HG02938 (cell line): Measurements from ENCODE around the gene CPNE8.

Experiments
- ATAC-seq: cut with Tn5 transposase; IDR thresholded peaks from one replicate; pipeline ENCODE4 v1.9.1; 2021; ENCODE audit warnings: mild to moderate bottlenecking, moderate library complexity; ENCODE audit not compliant: unreplicated experiment

Gene CPNE8

GRCh38 chr12:38898001-38898684, 7.2 kb downstream of the CPNE8 start:
- ATAC-seq: no peak

- ATAC-seq: no peak
Observed at GRCh38 chr12:38895446-38895845, 9.9 kb downstream of the CPNE8 start.

- ATAC-seq: no peak
Observed at GRCh38 chr12:38892976-38893375, 12.4 kb downstream of the CPNE8 start.

- ATAC-seq: peak; percentile 76
Observed at GRCh38 chr12:38892087-38892786, 13.2 kb downstream of the CPNE8 start.

- ATAC-seq: no peak
Observed at GRCh38 chr12:38890102-38890855, 15.1 kb downstream of the CPNE8 start.

- ATAC-seq: no peak
Observed at GRCh38 chr12:38889297-38889815, 16.0 kb downstream of the CPNE8 start.

- no peak for ATAC-seq
Observed at GRCh38 chr12:38887770-38888169, 17.6 kb downstream of the CPNE8 start.

GRCh38 chr12:38886931-38887330, 18.5 kb downstream of the CPNE8 start:
- no peak for ATAC-seq

GRCh38 chr12:38886064-38886463, 19.3 kb downstream of the CPNE8 start:
- ATAC-seq: no peak

GRCh38 chr12:38884666-38885065, 20.7 kb downstream of the CPNE8 start:
- no peak for ATAC-seq

GRCh38 chr12:38883629-38884134, 21.7 kb downstream of the CPNE8 start:
- no peak for ATAC-seq

- peak; percentile 81 for ATAC-seq
Observed at GRCh38 chr12:38880288-38880687, 25.1 kb downstream of the CPNE8 start.

- ATAC-seq: no peak
Observed at GRCh38 chr12:38878986-38879385, 26.4 kb downstream of the CPNE8 start.

- ATAC-seq: no peak
Observed at GRCh38 chr12:38878333-38878705, 27.1 kb downstream of the CPNE8 start.

GRCh38 chr12:38875586-38876228, 29.7 kb downstream of the CPNE8 start:
- ATAC-seq: no peak

- ATAC-seq: no peak
Observed at GRCh38 chr12:38872561-38872960, 32.8 kb downstream of the CPNE8 start.

GRCh38 chr12:38872156-38872555, 33.2 kb downstream of the CPNE8 start:
- ATAC-seq: no peak

GRCh38 chr12:38869036-38869435, 36.4 kb downstream of the CPNE8 start:
- no peak for ATAC-seq

GRCh38 chr12:38850461-38850860, 54.9 kb downstream of the CPNE8 start:
- no peak for ATAC-seq

- no peak for ATAC-seq
Observed at GRCh38 chr12:38847247-38847646, 58.1 kb downstream of the CPNE8 start.

- ATAC-seq: no peak
Observed at GRCh38 chr12:38844267-38844666, 61.1 kb downstream of the CPNE8 start.
